Activated CD8-positive, alpha-beta memory T cell treated with anti-CD3 and anti-CD28 coated beads for 4 hours (primary cell): Measurements from ENCODE around the gene ZNF398.

ENCODE experiments used
- DNase-seq, 2 donors: peaks; one replicate each; pipeline ENCODE4 v3.0.0-alpha.2; 2020; ENCODE audit warnings: low read depth in 2 of 2

Gene ZNF398

DNA sequence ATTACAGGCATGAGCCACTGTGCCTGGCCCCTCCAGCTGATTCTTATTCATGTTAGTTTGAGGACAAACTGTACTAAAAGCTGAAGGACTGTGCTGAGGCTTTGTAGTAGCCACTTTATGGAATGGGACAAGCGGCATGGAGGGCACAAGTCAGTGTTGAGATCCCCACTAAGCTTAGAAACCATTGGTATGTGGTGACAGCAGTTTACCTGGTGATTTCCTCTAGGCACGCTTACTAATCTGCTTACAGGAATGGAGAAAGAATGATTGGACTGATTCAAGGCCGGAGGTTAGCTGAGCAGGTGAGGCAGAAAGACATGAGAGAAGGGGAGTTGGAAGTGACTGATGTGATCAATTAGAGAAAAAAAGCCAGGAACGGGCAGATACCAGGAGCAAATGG is 3.7 kb downstream of the ZNF398 start:
- DNase-seq: no peak

DNA sequence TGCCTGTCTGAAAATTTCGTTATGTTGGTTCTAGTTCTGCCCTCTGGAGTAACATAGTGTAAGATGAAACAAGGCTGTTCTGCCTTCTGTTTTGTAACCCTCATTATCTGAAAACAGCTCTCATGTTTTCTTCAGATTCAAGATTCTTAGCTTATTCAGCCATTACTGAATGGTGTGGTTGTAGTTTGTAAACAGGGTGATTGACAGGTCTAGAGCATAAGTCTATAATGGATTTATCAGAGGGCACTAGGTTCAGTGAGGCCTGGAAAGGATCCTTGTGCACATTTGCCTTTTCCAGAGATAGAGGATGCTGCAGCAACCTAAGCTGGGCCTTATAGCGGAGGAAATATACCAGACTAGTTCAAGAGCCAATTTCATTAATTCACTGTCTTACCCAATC is 6.1 kb downstream of the ZNF398 start:
- no peak for DNase-seq

DNA sequence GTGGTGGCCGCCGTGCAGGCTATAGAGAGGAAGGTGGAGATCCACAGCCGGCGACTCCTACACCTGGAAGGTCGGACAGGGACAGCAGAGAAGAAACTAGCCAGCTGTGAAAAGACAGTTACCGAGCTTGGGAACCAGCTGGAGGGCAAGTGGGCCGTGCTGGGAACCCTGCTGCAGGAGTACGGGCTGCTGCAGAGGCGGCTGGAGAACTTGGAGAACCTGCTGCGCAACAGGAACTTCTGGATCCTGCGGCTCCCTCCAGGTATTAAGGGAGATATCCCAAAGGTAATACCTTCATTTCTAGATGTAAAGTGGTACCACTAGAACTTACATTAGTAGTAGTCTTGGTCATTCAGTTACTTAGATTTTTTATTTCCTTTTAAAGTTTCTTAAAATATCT is 6.8 kb downstream of the ZNF398 start:
- DNase-seq: no peak

DNA sequence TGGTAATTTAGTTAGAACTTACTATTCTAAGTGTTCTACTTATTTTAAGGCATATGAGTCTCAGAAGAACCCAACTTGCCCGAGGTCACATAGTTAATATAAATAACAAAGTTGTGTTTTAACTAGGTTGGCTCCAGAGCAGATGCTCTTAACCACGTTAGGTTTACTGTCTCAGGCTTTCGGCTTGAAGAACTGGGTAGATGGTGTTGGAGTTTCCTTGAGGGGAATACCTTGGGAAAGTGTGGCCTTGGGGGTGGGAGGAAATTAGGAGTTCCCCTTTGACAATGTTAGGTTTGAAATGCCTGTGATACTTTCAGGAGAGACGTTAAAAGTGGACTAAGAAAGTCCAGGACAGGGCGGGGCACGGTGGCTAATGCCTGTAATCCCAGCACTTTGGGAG is 9.6 kb downstream of the ZNF398 start:
- no peak for DNase-seq

DNA sequence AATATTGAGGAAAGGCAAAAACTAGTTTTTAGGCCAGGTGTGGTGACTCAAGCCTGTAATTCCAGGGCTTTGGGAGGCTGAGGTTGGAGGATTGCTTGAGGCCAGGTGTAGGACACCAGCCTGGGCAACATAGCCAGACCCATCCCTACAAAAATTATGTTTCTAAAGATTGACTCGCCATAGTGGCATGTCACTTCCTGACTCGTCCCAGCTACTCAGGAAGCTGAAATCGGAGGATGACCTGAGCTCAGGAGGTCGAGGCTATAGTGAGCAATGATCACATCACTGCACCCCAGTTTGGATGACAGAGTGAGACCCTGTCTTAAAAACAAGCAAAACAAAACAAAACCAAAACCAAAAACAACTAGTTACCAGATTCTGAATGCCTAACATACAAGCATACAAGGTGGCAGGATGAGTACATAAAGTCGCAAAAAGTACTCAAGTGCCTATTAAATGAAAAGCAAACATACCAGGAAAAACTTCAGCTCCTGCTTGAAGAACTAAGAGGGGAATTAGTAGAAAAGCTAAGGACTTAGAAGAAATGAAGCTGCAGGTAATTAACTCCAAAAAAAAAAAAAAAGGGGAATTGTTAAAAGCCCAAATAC is 14.1 kb downstream of the ZNF398 start:
- DNase-seq: no peak

DNA sequence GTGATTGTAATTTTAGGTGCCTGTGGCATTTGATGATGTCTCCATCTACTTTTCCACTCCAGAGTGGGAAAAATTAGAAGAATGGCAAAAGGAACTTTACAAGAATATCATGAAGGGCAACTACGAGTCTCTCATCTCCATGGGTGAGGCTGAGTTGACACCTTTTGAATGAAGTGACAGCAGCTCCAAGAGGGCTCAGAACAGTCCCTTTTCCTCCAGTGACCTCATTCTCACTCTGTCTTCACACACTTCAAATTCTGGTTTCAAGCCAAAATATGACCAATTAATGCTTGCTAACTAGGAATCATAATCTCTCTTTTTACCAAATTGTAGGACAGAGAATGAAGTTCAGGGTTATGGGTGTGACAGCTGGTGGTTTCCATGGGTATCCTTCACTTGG is 18.9 kb downstream of the ZNF398 start:
- DNase-seq: no peak

DNA sequence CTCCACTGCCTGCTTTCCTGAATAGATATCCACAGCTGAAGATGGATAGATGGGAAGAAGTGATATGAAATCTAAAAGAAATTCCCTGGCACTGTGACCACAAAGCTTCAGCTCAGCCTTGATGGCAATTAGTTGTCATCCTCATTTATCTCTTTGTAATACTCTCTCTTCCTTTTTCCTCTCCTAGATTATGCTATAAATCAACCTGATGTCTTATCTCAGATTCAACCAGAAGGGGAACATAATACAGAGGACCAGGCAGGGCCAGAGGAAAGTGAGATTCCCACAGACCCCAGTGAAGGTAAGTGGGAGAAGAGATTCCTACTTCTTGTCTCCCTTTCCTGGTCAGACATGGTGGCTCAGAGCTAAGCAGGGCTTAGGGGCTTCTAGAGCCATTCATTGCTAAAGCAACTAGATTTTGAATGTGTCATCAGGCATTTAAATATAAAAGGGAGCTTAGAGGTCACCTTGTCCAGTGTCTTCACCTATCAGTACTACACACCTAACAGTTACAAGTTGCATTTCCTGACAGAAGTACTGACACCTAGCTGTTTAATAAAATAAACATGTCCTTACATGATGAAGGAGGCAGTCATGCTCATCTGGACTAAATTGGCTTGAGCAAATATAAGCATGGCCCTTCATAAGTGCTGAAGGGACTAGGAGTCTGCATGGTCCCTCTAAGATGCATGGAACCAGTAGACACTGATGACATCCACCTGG is 19.5 kb downstream of the ZNF398 start:
- DNase-seq: no peak

DNA sequence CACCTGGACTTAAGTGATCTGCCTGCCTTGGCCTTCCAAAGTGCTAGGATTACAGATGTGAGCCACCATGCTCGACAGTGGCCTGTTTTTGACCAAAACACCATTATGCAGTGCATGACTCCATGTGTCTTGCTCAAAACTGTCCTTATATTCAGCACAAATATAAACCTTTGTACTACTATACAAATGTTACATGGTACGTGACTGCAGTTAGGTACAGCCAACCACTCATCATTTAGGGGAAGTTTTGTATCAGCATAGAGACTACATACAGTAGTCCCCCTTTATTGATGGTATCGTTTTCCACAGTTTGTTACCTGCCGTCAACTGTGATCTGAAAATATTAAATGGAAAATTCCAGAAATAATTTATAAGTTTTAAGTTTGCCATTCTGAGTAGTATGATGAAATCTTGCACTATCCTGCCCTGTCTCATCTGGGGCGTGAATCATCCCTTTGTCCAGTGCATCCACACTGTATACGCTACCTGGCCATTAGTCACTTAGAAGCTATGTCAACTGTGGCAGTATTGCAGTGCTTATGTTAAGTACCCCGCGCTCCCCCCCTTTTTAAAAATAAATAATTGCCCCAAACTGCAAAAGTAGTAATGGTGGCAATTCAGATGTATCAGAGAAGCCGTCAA is 24.8 kb downstream of the ZNF398 start:
- no peak for DNase-seq

DNA sequence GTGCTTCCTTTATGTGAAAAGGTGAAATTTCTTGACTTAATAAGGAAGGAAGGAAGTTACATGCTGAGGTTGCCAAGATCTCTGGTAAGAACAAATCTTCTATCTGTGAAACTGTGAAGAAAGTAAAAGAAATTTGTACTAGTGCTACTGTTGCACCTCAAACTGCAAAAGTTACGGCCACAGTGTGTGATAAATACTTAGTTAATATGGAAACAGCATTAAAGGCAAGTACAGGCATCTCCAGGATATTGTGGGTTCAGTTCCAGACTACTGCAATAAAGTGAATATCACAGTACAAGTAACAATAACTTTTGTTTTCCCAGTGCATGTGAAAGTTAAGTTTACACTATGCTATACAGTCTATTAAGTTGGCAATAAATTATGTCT is 25.3 kb downstream of the ZNF398 start:
- no peak for DNase-seq

DNA sequence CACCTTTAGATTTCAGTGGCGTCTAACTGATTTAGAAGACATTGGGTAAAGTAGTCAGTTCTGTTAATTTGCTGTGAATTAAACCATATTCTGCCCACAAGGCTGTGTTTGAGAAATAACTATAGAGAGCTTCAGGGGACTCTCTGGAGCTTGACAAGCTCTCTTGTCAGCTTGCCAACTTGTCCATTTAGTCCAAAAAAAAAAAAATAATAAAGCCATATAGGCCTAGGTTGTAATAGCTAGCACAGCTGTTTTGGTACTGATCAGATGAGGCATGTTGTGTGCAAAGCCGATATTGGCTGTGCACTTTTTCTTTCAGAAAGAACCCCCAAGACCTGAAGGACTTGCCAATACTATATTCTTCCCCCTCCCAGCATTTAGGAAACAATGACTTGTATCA is 27.9 kb downstream of the ZNF398 start:
- DNase-seq: no peak

DNA sequence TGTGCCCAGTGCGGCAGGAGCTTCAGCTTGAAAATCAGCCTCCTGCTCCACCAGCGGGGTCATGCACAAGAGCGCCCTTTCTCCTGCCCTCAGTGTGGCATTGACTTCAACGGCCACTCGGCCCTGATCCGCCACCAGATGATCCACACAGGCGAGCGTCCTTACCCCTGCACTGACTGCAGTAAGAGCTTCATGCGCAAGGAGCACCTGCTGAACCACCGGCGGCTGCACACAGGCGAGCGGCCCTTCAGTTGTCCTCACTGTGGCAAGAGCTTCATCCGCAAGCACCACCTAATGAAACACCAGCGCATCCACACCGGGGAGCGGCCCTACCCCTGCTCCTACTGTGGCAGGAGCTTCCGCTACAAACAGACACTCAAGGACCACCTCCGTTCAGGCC is 32.0 kb downstream of the ZNF398 start:
- DNase-seq: no peak

DNA sequence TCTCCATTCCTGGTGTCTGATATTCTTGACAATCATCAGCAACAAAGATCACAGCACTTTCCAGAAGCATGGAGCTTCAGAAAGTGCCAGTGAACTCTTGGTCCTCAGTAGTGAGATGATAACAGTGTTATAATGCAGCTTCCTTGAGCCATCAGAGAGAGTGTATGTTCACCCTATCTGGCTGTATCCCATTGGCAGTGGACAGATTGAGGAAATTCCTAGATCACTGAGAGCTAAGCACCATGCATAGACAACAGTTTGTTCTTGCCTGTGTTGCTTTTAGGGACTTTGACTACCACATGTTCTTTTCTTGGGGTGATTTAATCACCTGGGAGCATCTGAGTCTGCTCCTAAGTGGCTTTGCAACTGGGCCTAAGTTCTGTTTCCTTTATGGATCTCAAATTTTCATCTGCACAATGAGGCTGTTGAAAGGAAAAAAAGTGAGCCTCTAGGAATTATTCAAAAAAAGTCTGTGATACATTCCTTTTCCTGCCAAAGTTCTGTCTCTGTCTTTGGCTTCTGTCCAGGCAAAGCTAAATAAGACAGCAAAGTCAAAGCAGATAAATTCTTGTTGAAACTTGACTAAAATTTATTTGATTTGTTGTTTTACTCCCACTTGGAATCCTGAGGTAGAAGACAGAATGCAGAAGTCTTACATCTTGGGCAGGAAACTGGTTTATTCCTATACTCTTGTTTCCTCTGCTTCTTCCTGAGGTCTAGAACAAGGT is 33.6 kb downstream of the ZNF398 start:
- DNase-seq: no peak

DNA sequence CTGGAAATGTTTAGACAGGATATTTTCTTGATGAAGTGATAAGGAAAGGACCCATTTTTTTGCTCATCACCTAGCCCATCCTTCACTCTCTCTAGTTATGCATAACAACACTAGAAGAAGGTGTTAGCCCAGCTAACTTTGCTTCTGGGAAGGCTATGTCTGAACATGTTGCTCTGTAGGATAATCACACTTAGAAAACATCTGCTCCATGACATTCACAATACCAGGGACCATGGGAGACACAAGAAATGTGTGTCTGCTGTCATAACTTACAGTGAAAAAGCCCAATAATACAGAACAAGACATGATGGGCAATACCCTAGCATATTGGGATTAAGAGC is 34.2 kb downstream of the ZNF398 start:
- no peak for DNase-seq

DNA sequence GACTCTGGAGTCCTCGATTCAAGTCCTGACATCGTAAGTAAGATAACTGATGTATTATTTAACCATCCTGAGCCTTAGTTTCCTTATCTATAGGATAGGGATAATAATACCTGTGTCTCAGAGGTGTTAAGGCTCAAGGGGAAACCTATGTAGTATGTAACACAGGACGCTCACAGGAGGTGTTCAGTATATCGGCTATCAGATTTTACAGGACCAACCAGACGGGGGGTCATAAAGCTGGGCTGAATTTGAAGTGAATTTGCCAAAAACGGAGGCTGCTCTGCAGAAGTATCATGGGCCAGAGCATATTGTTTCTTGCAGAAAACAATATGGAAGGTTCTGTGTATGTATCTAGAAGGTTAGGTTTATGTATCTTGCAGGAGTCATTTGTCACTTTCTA is 37.0 kb downstream of the ZNF398 start:
- no peak for DNase-seq

DNA sequence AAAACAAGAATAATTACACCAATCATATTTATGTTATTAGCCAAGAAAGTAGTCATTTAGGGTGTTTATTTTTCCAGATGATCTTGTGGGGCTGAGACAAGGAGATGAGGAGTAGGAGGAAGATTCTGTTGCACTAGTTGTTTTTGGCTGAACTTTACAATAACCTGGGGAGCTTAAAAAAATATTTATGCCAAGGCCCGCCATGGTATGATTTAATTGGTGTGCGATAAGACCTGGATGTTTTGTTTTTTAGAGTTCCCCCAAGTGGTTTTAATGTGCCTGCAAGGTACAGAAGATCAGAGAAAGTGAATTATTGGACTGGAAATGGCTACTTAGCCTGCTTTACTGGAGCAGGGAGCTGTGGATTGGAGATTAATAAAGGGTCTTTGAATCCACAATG is 41.0 kb downstream of the ZNF398 start:
- no peak for DNase-seq

DNA sequence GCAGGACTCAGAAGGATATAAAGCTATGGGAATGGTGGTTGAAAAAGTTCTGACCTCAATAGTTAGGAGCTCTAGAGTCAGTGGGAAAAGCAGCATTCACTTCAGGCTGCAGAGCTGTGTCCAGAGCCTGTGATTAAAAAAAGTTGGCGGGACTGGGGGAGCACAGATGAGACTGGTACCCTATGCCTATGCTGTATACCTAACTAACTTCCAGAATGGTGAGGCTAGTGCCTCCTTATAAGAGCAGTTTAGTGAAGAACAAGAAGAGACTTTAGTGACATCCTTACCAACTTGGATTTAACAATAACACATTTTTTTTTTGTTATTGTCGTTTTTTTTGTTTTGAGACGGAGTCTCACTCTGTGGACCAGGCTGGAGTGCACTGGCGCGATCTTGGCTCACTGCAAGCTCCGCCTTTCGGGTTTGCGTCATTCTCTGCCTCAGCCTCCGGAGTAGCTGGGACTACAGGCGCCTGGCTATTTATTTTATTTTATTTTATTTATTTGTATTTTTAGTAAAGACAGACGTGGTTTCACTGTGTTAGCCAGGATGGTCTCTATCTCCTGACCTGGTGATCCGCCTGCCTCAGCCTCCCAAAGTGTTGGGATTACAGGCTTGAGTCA is 41.5 kb downstream of the ZNF398 start:
- DNase-seq: no peak

DNA sequence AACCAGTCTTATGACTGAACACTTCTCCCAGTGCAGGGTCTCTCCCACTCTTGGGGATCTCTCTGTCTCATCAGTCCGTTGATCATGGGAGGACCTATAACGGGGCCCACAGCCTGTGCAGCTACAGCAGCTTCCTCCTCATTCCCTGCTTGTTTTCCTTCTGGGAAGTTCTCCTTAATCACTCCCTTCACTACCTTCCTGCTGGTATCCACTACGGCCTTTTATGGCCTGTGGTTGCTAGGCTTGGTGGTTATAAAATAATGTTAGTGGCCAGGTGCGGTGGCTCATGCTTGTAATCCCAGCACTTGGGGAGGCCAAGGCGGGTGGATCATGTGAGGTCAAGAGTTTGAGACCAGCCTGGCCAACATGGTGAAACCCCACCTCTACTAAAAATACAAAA is 44.6 kb downstream of the ZNF398 start:
- DNase-seq: no peak

DNA sequence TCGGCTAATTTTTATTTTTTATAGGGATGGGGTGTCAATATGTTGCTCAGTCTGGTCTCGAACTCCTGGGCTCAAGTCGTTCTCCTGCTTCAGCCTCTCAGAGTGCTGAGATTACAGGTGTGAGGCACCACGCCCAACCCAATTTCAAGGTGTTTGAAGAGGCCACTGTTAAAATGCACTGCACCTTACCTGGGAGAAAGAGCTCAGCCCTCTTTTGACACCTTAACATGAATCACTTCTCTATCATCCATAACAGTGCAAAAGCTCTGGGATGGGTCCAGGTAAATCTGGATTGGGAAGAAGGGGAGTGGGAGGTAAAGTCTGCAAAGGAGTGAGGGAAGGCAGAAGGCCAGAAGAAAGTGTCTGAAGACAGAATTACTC is 47.5 kb downstream of the ZNF398 start:
- DNase-seq: no peak

DNA sequence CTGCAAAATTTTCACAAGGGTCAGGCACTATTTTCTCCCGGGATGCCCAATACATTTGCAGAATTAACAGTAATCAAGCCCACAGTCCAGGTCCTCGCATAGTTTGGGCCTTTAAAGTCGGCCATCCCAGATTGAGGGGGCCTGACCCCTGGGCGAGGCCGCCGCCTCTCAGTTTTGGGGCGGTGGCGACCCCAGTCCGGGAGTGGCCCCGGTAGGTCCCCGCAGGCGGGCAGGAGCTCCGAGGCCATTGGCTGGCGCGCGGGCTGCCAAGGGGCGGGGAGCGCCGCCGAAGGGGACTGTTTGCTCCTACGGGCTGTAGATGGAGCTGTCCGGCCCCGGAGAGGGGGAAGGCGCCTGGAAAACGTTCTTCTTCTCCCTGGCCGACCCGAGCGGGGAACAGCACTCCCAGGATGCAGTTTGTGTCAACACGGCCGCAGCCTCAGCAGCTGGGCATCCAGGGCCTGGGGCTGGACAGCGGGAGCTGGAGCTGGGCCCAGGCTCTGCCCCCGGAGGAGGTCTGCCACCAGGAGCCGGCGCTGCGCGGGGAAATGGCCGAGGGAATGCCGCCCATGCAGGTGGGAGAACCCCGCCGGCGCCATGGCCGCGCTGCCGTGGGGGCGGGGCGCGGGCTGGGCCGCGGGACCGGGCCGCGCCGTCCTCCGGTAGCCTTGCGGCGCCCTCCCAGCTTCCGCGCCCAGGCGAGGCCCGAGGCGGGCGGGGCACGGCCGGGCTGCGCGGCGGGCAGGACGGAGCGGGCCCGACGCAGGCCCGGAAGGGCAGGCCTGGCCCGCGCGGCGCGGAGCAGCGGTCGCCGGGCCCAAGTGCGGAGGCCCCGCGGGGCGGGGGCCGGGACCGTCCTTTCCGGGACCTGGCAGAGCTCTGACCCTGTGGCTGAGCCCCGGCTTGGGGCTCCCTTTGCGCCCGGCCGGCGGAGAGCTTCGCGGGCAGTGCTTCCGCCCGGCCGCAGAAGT is 48.2 kb downstream of the ZNF398 start, which contains the start of gene ZNF282:
Gene ZNF282, plus strand, starts transcription at position 367 of the 971 bp plus-strand sequence. Its CDS starts 44 bp downstream, at position 411.
- peak; percentile 34 to 40 for DNase-seq

DNA sequence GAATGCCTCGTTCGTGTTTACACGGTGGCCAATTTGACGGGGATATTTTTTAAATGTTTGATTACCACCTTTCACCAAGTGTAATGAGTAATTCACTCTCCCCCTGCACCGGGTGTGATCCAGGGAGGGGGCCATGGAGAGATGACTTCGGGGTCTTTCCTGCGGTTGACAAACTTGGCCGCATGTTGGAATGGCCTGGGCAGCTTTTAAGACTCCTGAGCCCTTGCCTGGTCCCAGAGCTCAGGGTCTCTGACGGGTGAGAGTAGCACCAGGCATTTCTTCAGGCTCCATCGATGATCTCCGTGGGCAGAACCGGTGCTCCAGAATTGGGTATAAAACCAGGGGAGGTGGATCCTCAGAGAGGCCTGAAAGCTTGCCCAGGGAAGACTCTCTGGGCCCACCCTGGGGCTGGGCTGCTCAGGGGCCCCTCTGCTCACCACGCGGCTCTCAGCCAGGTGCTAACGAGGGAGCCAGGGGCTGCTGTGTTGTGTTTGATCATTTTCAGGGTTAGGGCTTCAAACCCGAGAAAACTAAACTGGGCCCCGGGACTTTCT is 49.0 kb downstream of the ZNF398 start:
- DNase-seq: no peak

DNA sequence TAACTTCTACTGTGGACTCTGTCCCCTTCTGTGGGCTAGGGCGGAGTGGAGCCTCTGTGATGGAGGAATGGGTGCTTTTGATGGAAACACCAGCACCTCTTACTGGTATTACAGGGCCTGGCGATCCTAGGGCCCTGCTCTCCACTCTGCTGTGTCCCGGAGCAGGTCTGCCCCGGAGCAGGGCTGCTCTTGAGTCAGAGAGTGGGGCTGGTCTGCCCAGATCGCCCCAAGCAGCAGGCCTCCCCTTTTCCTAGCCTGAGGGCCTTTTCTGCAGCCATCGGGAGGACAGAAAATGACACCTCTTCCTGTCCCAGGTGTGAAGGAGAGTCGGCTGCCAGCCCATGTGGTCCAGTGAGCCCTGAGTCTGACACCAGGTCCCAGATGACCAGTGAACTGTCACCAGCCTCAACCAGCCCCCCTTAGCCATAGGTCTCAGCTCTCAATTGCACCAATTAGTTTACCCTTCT is 49.5 kb downstream of the ZNF398 start:
- DNase-seq: no peak
